K562 (cell line): ENCODE measurements around the gene CCDC34. TPM values are rescaled to one million over a fixed set of nuclear protein-coding genes. Genes with fewer than 3 reads are reported as not detected.

Experiments used
- CAMTA2 ChIP-seq: fragments of 250-450 bp; sonication (Bioruptor Pico); conservative IDR thresholded peaks from 2 replicates; pipeline ENCODE4 v1.5.1; 2022
- FIP1L1 ChIP-seq: fragments of 200-400 bp; formaldehyde crosslinking; IDR thresholded peaks from 2 replicates; pipeline ENCODE4 v1.6.1; 2018; ENCODE audit warnings: mild to moderate bottlenecking, low read depth, low read length; ENCODE audit not compliant: poor library complexity, severe bottlenecking
- HDAC3 ChIP-seq: fragments of 450-650 bp; IDR thresholded peaks from 2 replicates; pipeline ENCODE4 v1.6.1; 2018; ENCODE audit warnings: borderline replicate concordance, mild to moderate bottlenecking, moderate library complexity; ENCODE audit not compliant: partially characterized antibody
- ILK ChIP-seq: fragments of 450-650 bp; IDR thresholded peaks from 2 replicates; pipeline ENCODE4 v1.6.1; 2016; ENCODE audit warnings: missing genetic modification characterization, low read depth, mild to moderate bottlenecking, missing compliant biosample characterization, moderate library complexity, borderline replicate concordance
- KLF13 ChIP-seq: fragments of 450-650 bp; IDR thresholded peaks from 2 replicates; pipeline ENCODE4 v1.6.1; 2016; ENCODE audit warnings: missing genetic modification characterization, low read depth, mild to moderate bottlenecking, missing compliant biosample characterization, moderate library complexity, borderline replicate concordance
- MITF ChIP-seq: IDR thresholded peaks from 2 replicates; pipeline ENCODE4 v1.6.1; 2014; ENCODE audit warnings: antibody characterized with exemption
- MXD1 ChIP-seq: fragments of 250-450 bp; sonication (Bioruptor Pico); IDR thresholded peaks from 2 replicates; pipeline ENCODE4 v1.8.0; 2021; ENCODE audit warnings: borderline replicate concordance, mild to moderate bottlenecking, moderate library complexity; ENCODE audit not compliant: poor library complexity, severe bottlenecking
- NFE2 ChIP-seq: IDR thresholded peaks from 2 replicates; pipeline ENCODE4 v1.6.1; 2014; ENCODE audit warnings: antibody characterized with exemption, low read depth
- NR1H2 ChIP-seq: sonication (generic); formaldehyde crosslinking; IDR thresholded peaks from 2 replicates; pipeline ENCODE4 v1.4.0; 2020; ENCODE audit warnings: mild to moderate bottlenecking, missing genetic modification reagents
- PHF21A ChIP-seq: fragments of 450-650 bp; IDR thresholded peaks from 2 replicates; pipeline ENCODE4 v1.6.1; 2017; ENCODE audit warnings: low read depth, borderline replicate concordance
- POLR2B ChIP-seq: fragments of 450-650 bp; IDR thresholded peaks from 2 replicates; pipeline ENCODE4 v1.6.1; 2018; ENCODE audit warnings: low read depth; ENCODE audit not compliant: partially characterized antibody
- SIX5 ChIP-seq, 2 experiments: IDR thresholded peaks; 2 replicates each; pipeline ENCODE4 v1.6.1; 2011; ENCODE audit warnings: low read length in 2 of 2, borderline replicate concordance in 1 of 2, low read depth in 1 of 2, mild to moderate bottlenecking in 1 of 2, moderate library complexity in 1 of 2; ENCODE audit not compliant: insufficient read depth in 1 of 2
- SMARCC2 ChIP-seq: fragments of 450-650 bp; IDR thresholded peaks from 2 replicates; pipeline ENCODE4 v1.6.1; 2017; ENCODE audit warnings: antibody characterized with exemption, moderate library complexity, mild to moderate bottlenecking, low read depth
- SNAPC5 ChIP-seq: fragments of 250-450 bp; sonication (Bioruptor Pico); IDR thresholded peaks from 2 replicates; pipeline ENCODE4 v1.8.0; 2021; ENCODE audit warnings: moderate library complexity, mild to moderate bottlenecking, inconsistent platforms
- SOX6 ChIP-seq: fragments of 450-650 bp; IDR thresholded peaks from 2 replicates; pipeline ENCODE4 v1.6.1; 2014; ENCODE audit warnings: mild to moderate bottlenecking
- TFAM ChIP-seq: fragments of 250-450 bp; sonication (Bioruptor Pico); conservative IDR thresholded peaks from 2 replicates; pipeline ENCODE4 v1.5.0; 2021; ENCODE audit warnings: mild to moderate bottlenecking, moderate library complexity
- WHSC1 ChIP-seq: IDR thresholded peaks from one replicate; pipeline ENCODE4 v1.6.1; 2012; ENCODE audit warnings: low read length, control low read depth, inconsistent platforms
- ZNF253 ChIP-seq: fragments of 250-450 bp; sonication (Bioruptor Pico); conservative IDR thresholded peaks from 2 replicates; pipeline ENCODE4 v1.6.1; 2021; ENCODE audit warnings: mild to moderate bottlenecking
- ZNF408 ChIP-seq: fragments of 250-450 bp; sonication (Bioruptor Pico); IDR thresholded peaks from 2 replicates; pipeline ENCODE4 v1.4.0; 2020; ENCODE audit warnings: low read depth, mild to moderate bottlenecking, moderate library complexity
- ZNF512 ChIP-seq: IDR thresholded peaks from 2 replicates; pipeline ENCODE4 v1.6.1; 2016; ENCODE audit warnings: missing genetic modification characterization, missing compliant biosample characterization
- ZNF778 ChIP-seq: fragments of 450-650 bp; formaldehyde crosslinking; IDR thresholded peaks from 2 replicates; pipeline ENCODE4 v1.4.0; 2020; ENCODE audit warnings: mild to moderate bottlenecking, moderate library complexity
- polyA plus RNA-seq, 8 experiments: library from polyadenylated mRNA; depleted of rRNA in 4 of 8; stranded (reverse) in 5 of 8; unstranded in 3 of 8; fragments of >200 nt; fragmentation: Nextera tagmentation in 2 of 8; fragmentation: Illumina TruSeq in 1 of 8; extraction: Ambion mirVana in 2 of 8; extraction: Trizol in 1 of 8; gene quantifications; 2 replicates each; pipeline versions ENCODE4 v1.2.1 to v1.2.3, GENCODE V29; 2011 to 2014; ENCODE audit warnings: inconsistent platforms in 1 of 8, missing spikeins in 1 of 8
- total RNA-seq, 7 experiments: library from RNA; depleted of rRNA in 6 of 7; stranded (reverse); fragments of >200 nt in 6 of 7; fragmentation: Illumina TruSeq in 2 of 7; extraction: Trizol in 2 of 7; gene quantifications; 2 replicates each; pipeline versions ENCODE4 v1.2.1 to v1.2.3, GENCODE V29; 2011 to 2021; ENCODE audit warnings: low replicate concordance in 1 of 7
- TF ChIP-seq, protein P1 (sequence below), 2 experiments: fragments of 200-800 bp in 1 of 2; sonication (Bioruptor generic) in 1 of 2; sonication (generic) in 1 of 2; formaldehyde crosslinking in 1 of 2; IDR thresholded peaks in 1 of 2; conservative IDR thresholded peaks in 1 of 2; 2 replicates each; pipeline versions ENCODE4 v1.5.0 to v1.6.1; 2016 to 2020; ENCODE audit warnings: missing compliant biosample characterization in 1 of 2, missing genetic modification characterization in 1 of 2, missing genetic modification reagents in 1 of 2

Gene CCDC34
- total and polyA plus RNA-seq, 9 of the 15 experiments (the other 6 are each of a cell fraction or from before 2014, with no cell fraction given), result 6.2 to 42.0 (median 15.7) TPM

- TF ChIP-seq ZNF512 (tag), result no peak
- TF ChIP-seq, protein P1, sequence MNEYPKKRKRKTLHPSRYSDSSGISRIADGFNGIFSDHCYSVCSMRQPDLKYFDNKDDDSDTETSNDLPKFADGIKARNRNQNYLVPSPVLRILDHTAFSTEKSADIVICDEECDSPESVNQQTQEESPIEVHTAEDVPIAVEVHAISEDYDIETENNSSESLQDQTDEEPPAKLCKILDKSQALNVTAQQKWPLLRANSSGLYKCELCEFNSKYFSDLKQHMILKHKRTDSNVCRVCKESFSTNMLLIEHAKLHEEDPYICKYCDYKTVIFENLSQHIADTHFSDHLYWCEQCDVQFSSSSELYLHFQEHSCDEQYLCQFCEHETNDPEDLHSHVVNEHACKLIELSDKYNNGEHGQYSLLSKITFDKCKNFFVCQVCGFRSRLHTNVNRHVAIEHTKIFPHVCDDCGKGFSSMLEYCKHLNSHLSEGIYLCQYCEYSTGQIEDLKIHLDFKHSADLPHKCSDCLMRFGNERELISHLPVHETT (CRISPR knock-in tag; conservative IDR thresholded peaks at IDR 0.05 in 1 of 2, IDR thresholded peaks at IDR 0.05 in 1 of 2), result 0 out of 4 replicates have a peak, but pooled peaks of 1 of the 2 experiments have one; percentile 43
- TF ChIP-seq POLR2B, result no peak
- peak; percentile 91 for TF ChIP-seq SOX6
- no peak for TF ChIP-seq ZNF778 (CRISPR knock-in tag)
- no peak for TF ChIP-seq KLF13 (tag)
- TF ChIP-seq WHSC1, result no peak
- TF ChIP-seq NFE2, result peak; percentile 71
- TF ChIP-seq ZNF253 (CRISPR knock-in tag), result no peak
- TF ChIP-seq HDAC3, result peak; percentile 58
- TF ChIP-seq TFAM (CRISPR knock-in tag), result no peak
- TF ChIP-seq MITF, result no peak
- TF ChIP-seq ILK (tag), result no peak
- TF ChIP-seq FIP1L1, result no peak
- TF ChIP-seq ZNF408 (CRISPR knock-in tag), result no peak
- TF ChIP-seq NR1H2 (CRISPR knock-in tag), result no peak
- peak; percentile 92 for TF ChIP-seq SMARCC2
- TF ChIP-seq SIX5 (IDR thresholded peaks at IDR 0.05; ENCODE audit: borderline replicate concordance in 1 of 2, insufficient read depth in 1 of 2, low read depth in 1 of 2, low read length in 2 of 2), result no peak
- TF ChIP-seq SNAPC5, result no peak
- TF ChIP-seq PHF21A, result peak; percentile 24; the same call in 1 of the 2 replicates
- TF ChIP-seq MXD1, result no peak
- TF ChIP-seq CAMTA2 (CRISPR knock-in tag), result no peak
Observed at GRCh38 chr11:27392278-27393114, 29.5 kb upstream of the CCDC34 start (continued).
